Uterus (tissue), 2 donors: ENCODE measurements around the gene ZNF679.

Experiments
- POLR2A ChIP-seq, 2 donors: fragments of 450-650 bp; IDR thresholded peaks; one replicate each; pipeline ENCODE4 v1.6.1; 2016; ENCODE audit warnings: antibody characterized with exemption in 2 of 2, mild to moderate bottlenecking in 1 of 2, moderate library complexity in 1 of 2
- TF ChIP-seq, protein P1 (sequence below), 4 experiments: fragments of 200-600 bp in 2 of 4; fragments of 450-650 bp in 2 of 4; sonication (generic) in 2 of 4; IDR thresholded peaks; one replicate each; pipeline ENCODE4 v1.5.1; 2016 to 2019; ENCODE audit warnings: antibody characterized with exemption in 4 of 4, mild to moderate bottlenecking in 2 of 4, moderate library complexity in 1 of 4

DNA sequence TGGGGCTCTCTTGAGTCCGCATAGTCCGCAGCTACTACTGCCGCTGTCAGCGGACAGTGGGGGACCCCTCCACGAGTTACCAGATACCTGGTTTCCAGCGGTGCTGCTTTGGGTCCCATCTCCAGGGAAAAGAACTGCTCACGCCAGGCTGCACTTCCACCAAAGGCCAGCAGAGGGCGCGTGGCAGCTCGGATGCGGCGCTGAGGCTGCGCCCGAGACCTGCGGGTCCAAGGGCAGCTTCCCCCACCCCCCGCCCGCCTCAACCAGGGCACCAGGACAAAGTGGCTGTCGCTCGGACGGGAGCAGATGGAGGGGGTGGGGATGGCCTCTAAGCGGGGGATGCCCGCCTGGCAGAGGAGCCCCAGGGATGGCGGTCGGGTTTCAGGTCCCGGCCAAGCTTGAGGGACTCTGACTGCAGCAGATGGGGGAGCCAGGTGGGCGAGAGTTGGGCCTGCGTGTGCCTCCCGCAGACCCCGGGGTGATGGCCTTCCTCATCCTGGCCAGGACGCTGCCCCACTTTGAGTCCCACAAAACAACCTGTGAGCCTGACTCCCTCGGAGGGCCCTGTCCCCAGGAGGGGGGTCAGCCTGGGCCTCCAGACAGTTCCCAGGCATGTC is 45.0 kb upstream of the ZNF679 start:
- no peak for TF ChIP-seq POLR2A (IDR thresholded peaks at IDR 0.05)
- TF ChIP-seq, protein P1, sequence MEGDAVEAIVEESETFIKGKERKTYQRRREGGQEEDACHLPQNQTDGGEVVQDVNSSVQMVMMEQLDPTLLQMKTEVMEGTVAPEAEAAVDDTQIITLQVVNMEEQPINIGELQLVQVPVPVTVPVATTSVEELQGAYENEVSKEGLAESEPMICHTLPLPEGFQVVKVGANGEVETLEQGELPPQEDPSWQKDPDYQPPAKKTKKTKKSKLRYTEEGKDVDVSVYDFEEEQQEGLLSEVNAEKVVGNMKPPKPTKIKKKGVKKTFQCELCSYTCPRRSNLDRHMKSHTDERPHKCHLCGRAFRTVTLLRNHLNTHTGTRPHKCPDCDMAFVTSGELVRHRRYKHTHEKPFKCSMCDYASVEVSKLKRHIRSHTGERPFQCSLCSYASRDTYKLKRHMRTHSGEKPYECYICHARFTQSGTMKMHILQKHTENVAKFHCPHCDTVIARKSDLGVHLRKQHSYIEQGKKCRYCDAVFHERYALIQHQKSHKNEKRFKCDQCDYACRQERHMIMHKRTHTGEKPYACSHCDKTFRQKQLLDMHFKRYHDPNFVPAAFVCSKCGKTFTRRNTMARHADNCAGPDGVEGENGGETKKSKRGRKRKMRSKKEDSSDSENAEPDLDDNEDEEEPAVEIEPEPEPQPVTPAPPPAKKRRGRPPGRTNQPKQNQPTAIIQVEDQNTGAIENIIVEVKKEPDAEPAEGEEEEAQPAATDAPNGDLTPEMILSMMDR (IDR thresholded peaks at IDR 0.05), result peak in 3 of 4 experiments; percentile 14 to 59 (median 58)
